HG02759 (cell line): ENCODE data around the gene ISG20L2.
"Not testable (repeated sequence)": the region's sequence is repeated elsewhere in the genome, so short reads cannot be mapped to it uniquely, and the experiment has no call there.

Experiments used
- ATAC-seq: cut with Tn5 transposase; IDR thresholded peaks from one replicate; pipeline ENCODE4 v1.9.1; 2021; ENCODE audit warnings: mild to moderate bottlenecking, moderate library complexity; ENCODE audit not compliant: unreplicated experiment

The ISG20L2 gene, protein sequence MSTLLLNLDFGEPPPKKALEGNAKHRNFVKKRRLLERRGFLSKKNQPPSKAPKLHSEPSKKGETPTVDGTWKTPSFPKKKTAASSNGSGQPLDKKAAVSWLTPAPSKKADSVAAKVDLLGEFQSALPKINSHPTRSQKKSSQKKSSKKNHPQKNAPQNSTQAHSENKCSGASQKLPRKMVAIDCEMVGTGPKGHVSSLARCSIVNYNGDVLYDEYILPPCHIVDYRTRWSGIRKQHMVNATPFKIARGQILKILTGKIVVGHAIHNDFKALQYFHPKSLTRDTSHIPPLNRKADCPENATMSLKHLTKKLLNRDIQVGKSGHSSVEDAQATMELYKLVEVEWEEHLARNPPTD

GRCh38 chr1:156728599-156729462 is at the start of gene ISG20L2:
Gene ISG20L2 (minus strand): TSS chr1:156728766. CDS start chr1:156727652, 1,114 bp downstream.
- ATAC-seq: peak; percentile 91

DNA sequence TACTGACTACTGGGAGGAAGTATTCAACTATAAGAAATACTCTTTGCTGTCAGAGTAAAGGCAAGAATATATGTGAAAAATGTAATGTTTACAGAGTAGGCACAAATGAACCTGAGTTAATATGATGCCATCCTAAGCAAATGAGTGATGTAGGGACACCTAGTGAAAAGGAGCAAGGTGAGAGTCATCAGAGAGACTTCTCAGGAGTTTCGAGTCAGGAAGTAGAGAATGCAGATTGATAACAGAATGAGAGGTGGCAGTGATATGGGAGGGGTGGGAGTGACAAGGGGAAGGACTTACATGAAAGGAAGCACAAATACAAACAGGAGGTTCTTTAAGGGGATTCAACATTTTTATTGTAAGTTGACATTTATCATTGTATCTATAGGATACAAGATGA is 49.0 kb upstream of the ISG20L2 start:
- no peak for ATAC-seq

- no peak for ATAC-seq
Measured at GRCh38 chr1:156776942-156777341, 48.4 kb upstream of the ISG20L2 start.

DNA sequence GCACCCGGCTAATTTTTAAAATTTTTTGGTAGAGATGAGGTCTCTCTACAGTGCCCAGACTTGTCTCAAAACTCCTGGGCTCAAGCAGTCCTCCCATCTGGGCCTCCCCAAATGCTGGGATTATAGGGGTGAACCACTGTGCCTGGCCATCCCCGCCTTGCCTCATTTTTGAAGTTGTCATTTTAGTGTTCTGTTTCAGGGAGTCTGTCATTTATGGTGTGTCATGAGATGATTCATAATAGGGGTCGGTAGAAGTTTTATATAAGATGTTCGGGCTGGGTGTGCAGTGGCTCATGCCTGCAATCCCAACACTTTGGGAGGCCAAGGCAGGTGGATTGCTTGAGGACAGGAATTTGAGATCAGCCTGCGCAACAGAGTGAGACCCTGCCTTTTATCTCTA is 47.2 kb upstream of the ISG20L2 start:
- ATAC-seq: no peak

- no peak for ATAC-seq
Measured at GRCh38 chr1:156773607-156774006, 45.0 kb upstream of the ISG20L2 start.

DNA sequence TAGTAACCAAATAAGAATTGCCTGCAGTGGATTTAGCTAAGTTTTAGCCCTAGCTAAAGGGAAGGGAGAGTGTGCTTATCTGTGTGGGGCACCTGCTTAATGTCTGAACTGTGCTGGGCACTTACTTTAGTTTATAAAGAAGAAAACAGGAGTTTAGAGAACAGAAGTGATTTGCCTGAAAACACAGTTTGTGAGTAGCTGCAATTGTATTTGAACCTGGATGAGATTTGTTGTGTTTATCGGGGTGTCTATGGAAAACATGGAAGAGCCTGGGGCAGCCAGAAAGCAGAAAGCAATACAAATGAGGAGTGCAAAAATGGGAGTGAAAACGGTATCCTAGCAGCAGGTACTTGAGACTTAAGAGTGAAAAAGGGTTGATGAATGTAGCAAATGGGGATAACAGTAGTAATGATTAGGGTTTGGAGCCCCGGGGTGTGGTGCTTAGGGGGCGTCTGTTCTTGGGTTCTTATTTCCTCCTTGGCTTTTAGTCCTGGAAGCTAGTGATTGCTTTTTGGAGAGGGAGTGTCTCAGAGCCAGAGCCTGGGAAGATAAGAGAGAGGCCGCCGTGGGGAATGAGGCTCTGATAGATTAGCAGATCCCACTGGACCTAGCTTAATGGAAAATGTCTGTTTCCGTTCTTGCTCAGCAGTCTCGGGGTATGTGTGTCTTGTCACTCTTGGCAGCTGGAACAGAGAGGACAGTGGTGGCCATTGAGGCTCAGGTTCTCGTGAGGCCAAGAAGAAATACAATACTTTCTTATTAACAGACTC is 44.3 kb upstream of the ISG20L2 start:
- ATAC-seq: no peak

GRCh38 chr1:156772222-156772621 is 43.7 kb upstream of the ISG20L2 start:
- ATAC-seq: no peak

DNA sequence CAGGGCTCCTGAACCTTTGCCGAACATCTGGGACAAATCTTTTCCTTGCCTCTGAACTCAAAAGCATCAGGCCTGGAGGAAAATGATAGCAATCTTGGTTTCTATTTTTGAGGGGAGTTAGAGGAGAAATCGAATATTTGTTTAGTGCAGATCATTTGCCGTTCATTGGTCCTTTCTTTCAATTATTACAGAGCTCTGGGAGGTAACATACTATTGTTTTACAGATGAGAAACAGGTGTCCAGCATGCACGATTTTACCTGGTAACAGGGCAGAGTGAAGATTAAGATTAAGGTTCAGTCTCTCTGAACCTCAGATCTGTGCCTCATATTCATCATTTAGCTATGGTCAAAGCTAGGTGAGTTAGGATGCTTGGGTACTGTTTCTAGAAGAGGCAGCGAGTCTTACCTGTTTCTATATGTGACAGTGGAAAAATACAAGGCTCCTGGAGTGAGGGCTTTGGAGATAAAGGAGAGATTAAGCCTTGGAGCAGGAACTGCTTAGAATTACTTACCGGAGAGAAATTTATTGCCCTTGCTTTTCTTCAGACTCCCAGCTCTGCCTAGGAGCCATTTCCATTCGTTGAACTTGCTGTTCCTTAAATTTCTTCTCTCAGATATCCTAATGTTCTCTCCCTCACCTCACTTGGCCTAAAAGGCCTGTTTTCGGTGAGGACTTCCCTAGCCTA is 40.2 kb upstream of the ISG20L2 start:
- ATAC-seq: no peak

GRCh38 chr1:156767879-156768604 is 39.5 kb upstream of the ISG20L2 start:
- peak; percentile 11 for ATAC-seq

- ATAC-seq: peak; percentile 95
Measured at GRCh38 chr1:156767101-156767878, 38.7 kb upstream of the ISG20L2 start, which contains the start of gene PRCC. Gene PRCC (plus strand): TSS chr1:156767535. CDS start chr1:156767772, 237 bp downstream.

DNA sequence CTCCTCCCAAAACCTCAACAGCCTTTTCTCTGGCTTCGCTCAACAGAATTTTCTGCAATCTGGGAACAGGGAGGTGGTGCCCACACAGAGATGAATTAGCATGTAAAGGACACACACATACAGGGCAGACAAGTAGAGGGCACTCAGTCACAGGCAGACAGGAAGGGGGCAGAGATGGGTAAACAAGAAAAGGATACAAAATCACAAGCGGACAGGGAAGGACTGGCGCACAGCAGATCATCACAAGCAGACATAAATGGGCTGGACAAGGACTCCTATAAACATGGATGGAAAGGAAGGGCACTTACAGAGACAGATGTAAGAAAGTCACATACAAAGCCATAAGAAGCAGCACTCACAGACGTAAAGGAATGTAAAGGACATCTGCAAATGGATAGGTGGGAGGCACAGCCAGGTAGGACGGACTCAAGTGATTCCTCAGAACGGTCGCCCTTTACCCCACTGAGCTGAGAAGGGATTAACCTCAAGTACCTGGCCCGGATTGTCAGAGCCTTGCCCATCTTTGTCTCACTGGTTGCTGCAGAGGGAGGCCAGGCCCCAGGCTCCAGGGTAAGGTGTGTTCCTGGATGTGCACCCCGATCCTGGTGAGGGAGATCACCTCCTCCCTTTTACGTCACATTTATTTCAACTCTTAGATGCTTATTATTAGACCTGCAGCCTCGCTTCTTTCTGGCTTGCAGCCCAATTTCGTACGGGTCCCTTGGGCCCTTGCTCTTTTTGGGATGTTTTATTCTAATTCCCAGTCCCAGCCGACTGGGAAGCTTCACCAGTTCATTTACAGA is 37.9 kb upstream of the ISG20L2 start:
- peak; percentile 12 for ATAC-seq

DNA sequence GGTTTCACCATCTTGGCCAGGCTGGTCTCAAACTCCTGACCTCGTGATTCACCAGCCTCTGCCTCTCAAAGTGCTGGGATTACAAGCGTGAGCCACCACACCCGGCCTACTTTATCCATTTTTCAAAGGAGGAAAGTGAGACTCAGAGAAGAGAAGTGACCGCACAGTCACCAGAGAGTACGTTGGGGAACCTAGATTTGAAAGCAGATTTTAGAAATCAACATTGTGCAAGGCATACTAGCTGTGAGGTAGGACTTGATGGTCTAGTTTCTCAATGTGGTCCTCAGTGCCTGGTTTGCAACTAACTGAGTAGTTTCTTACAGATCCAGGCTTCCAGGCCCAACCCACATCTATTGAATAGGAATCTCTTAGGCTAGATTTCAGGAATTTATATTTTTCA is 37.1 kb upstream of the ISG20L2 start:
- no peak for ATAC-seq

DNA sequence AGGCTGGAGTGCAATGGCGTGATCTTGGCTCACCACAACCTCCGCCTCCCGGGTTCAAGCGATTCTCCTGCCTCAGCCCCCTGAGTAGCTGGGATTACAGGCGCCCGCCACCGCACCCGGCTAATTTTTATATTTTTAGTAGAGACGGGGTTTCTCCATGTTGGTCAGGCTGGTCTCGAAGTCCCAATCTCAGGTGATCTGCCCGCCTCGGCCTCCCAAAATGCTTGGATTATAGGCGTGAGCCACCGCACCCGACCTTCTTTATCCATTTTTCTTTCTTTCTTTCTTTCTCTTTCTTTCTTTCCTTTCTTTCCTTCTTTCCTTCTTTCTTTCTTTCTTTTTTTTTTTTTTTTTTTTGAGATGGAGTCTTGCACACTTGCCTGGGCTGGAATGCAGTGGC is 36.6 kb upstream of the ISG20L2 start:
- ATAC-seq: not testable (repeated sequence)

DNA sequence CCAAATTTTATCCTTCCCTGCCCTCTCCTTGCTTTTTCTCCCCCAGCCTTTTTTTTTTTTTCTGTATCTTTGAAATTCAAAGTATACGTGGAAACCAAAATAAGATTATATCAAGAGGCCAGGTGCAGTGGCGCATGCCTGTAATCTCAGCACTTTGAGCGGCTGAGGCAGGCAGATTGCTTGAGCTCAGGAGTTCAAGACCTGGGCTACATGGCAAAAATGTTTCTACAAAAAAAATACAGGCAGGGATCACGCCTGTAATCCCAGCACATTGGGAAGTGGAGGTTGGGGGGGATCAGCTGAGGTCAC is 32.2 kb upstream of the ISG20L2 start:
- no peak for ATAC-seq

DNA sequence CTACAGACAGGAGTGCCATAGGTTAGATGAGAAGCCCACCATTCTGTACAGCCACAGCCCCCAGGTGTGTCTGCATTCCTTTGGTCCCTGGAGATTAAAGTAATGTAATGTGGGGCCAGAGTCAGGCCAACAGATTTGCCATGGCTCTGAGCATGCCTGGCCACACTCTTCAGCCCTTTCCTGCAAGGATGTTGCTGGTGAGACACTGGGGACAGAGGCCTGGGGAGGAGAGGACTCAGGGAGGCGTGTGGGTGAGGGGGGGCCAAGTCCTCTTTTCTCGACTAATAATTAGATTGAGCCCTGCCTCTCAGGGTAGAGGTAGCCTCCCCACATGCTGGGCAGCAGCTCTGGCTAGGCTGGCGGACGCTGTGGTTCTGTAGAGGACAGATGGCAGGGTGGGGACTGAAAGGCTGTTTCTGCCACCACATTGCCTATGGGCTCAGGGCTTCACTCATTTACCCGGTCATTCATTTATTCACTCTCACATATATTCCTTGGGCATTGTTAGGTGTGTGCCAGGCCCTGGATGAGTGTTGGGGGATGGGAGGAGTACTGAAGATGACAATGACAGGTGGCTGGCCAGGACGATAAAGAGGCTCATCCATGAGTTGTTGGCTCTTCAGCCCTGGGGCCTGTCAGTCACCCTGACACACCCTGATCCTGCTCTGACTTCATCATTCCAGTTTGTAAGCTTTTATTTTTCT is 31.7 kb upstream of the ISG20L2 start:
- no peak for ATAC-seq

GRCh38 chr1:156757572-156758253 is 29.1 kb upstream of the ISG20L2 start:
- not testable (repeated sequence) for ATAC-seq

DNA sequence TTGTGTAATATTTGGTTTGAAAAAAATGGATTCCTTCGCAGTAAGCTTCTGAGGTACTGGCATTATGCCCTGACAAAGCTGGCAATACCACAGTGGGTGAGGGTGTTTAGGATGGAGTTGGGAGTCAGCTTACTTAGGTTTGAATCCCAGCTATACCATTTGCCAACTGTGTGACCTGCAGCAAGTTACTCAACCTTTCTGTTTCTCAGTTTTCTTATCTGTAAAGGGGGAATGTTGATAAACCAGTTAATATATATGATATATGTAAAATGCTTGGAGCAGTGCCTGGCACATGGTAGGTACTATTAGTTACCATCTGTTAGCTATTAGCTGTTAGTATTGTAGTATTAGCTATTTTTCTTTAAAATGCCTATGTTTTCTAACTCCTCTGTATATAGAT is 27.8 kb upstream of the ISG20L2 start:
- ATAC-seq: no peak
